GM12878 (cell line): ENCODE measurements around the gene TMC6. TPM values are rescaled to one million over a fixed set of nuclear protein-coding genes. Genes with fewer than 3 reads are reported as not detected.

Experiments used
- ASH2L ChIP-seq: fragments of 300-600, 200-600 bp; sonication (generic); IDR thresholded peaks from 2 replicates; pipeline ENCODE4 v1.6.1; 2017; ENCODE audit warnings: low read depth, mild to moderate bottlenecking, borderline replicate concordance
- BCLAF1 ChIP-seq: fragments of 450-650 bp; IDR thresholded peaks from 2 replicates; pipeline ENCODE4 v1.6.1; 2017; ENCODE audit warnings: antibody characterized with exemption, mild to moderate bottlenecking, moderate library complexity
- BRCA1 ChIP-seq: IDR thresholded peaks from 2 replicates; pipeline ENCODE4 v1.6.1; 2011; ENCODE audit warnings: low read depth, low read length, improper control_type of control experiment
- CUX1 ChIP-seq: IDR thresholded peaks from 2 replicates; pipeline ENCODE4 v1.6.1; 2012; ENCODE audit warnings: improper control_type of control experiment, low read depth, low read length; ENCODE audit not compliant: insufficient replicate concordance
- FOS ChIP-seq: IDR thresholded peaks from 3 replicates; pipeline ENCODE4 v1.6.1; 2011; ENCODE audit warnings: borderline replicate concordance; ENCODE audit not compliant: insufficient read length; ENCODE audit errors: extremely low read depth
- GABPA ChIP-seq: IDR thresholded peaks from 2 replicates; pipeline ENCODE4 v1.6.1; 2014; ENCODE audit warnings: antibody characterized with exemption, low read depth, mild to moderate bottlenecking, inconsistent platforms
- IRF3 ChIP-seq: fragments of 450-650 bp; IDR thresholded peaks from 2 replicates; pipeline ENCODE4 v1.6.1; 2014; ENCODE audit warnings: mild to moderate bottlenecking
- NFIC ChIP-seq: IDR thresholded peaks from 2 replicates; pipeline ENCODE4 v1.6.1; 2012; ENCODE audit warnings: low read depth, mild to moderate bottlenecking, inconsistent platforms, low read length, moderate library complexity
- NR2F1 ChIP-seq: fragments of 450-650 bp; conservative IDR thresholded peaks from 2 replicates; pipeline ENCODE4 v1.6.1; 2017; ENCODE audit warnings: mild to moderate bottlenecking
- POLR2AphosphoS5 ChIP-seq: IDR thresholded peaks from 2 replicates; pipeline ENCODE4 v1.6.1; 2011; ENCODE audit warnings: mild to moderate bottlenecking, low read length, inconsistent platforms
- RBBP5 ChIP-seq: fragments of 200-600 bp; sonication (generic); conservative IDR thresholded peaks from 2 replicates; pipeline ENCODE4 v1.6.1; 2016
- SREBF1 ChIP-seq: IDR thresholded peaks from 2 replicates; pipeline ENCODE4 v1.6.1; 2012; ENCODE audit warnings: mild to moderate bottlenecking, low read length
- ZBTB4 ChIP-seq: fragments of 450-650 bp; formaldehyde crosslinking; IDR thresholded peaks from 2 replicates; pipeline ENCODE4 v1.4.0; 2022; ENCODE audit warnings: mild to moderate bottlenecking, moderate library complexity
- ZNF24 ChIP-seq: fragments of 450-650 bp; IDR thresholded peaks from 2 replicates; pipeline ENCODE4 v1.6.1; 2017; ENCODE audit warnings: antibody characterized with exemption, mild to moderate bottlenecking
- polyA plus RNA-seq, 11 experiments: library from polyadenylated mRNA; depleted of rRNA in 4 of 11; unstranded in 6 of 11; stranded (reverse) in 5 of 11; fragments of >200 nt; fragmentation: Nextera tagmentation in 4 of 11; fragmentation: Illumina TruSeq in 1 of 11; extraction: Ambion mirVana in 4 of 11; extraction: Trizol in 1 of 11; gene quantifications; 1 replicate in 1 of 11; 2 replicates in 10 of 11; pipeline versions ENCODE4 v1.2.1 to v1.2.3, GENCODE V29; 2011 to 2016; ENCODE audit warnings: inconsistent platforms in 2 of 11, missing spikeins in 2 of 11, low read depth in 1 of 11
- total RNA-seq, 4 experiments: library from RNA; depleted of rRNA in 3 of 4; stranded (reverse); fragments of >200 nt in 3 of 4; fragmentation: Illumina TruSeq in 1 of 4; extraction: Trizol in 1 of 4; gene quantifications; 2 replicates each; pipeline versions ENCODE4 v1.2.1 to v1.2.3, GENCODE V29; 2013 to 2021

The TMC6 gene
- total and polyA plus RNA-seq, 10 of the 15 experiments (the other 5 are each of a cell fraction or from before 2014, with no cell fraction given) = 1.9 to 232 (median 60.6) TPM

- TF ChIP-seq BCLAF1 (0 out of 2 replicates have a peak, but pooled peaks have one; percentile 39), ZBTB4 (no peak), SREBF1 (no peak), ZNF24 (peak; percentile 69), RBBP5 (no peak), BRCA1 (peak; percentile 58; the same call in 1 of the 2 replicates), POLR2AphosphoS5 (peak; percentile 75), NFIC (no peak), IRF3 (peak; percentile 59), FOS (no peak), NR2F1 (peak; percentile 86), CUX1 (no peak), ASH2L (no peak), GABPA (no peak)
Observed at GRCh38 chr17:78168242-78168902, 39.8 kb upstream of the TMC6 start, which contains the start of gene SYNGR2 (continued).
